GM18868 (cell line): ENCODE results near the gene LRP6.

Source experiments
- ATAC-seq: cut with Tn5 transposase; IDR thresholded peaks from one replicate; pipeline ENCODE4 v1.9.1; 2021; ENCODE audit warnings: mild to moderate bottlenecking, moderate library complexity; ENCODE audit not compliant: unreplicated experiment

The LRP6 gene

DNA sequence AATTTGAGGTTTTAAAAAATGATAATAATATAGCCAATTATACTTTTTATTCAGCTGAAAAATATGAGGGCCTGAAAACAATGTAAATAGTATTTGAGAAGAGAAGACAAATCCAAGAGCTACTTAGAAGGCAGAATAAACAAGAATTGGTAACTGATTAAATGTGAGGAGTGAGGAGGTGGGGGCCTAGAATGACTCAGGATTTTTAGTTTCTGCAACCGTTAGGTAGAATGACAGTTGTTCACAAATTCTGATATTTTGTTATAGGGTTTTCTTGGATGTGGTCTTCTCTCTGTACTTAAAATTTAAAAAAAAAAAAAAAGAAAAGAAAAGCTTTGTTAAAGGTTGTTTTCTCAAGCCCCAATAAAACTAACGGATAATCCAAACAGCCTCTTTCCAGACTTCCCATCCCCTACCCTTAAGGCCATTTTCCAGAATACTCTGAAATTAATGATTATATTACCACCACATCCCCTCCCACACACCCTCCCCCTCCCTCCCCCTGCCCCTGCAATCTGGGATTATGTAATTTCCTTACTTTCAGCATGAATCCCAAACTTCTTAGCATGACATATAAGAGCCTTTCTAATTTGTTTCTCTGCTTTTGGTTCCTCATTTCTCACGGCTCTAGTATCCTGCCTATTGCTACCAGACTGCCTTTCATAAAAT, 50.4 kb downstream of the LRP6 start:
- no peak for ATAC-seq

DNA sequence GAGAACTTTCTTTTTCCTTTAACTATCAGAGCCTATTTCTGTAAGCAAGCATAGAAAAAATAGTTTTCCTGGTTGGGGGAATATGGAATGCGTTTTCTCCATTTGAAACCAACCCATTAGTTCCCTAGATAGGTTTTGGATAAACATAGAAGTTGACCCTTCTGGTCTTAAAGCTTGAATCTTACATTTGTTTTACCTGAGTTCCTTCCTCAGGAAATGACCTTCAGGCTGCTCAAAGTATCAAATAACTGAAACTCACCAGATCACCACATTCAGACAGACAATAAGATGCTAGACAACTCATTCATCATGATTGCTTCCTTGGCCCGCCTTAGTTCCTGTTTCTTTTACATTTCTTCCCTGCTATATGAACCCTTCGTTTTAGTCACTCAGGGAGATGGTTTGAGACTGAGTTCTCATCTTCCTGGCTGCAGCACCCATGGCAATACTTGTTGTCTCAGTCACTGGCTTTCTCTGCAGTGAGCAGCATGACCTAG, 52.2 kb downstream of the LRP6 start:
- ATAC-seq: no peak

DNA sequence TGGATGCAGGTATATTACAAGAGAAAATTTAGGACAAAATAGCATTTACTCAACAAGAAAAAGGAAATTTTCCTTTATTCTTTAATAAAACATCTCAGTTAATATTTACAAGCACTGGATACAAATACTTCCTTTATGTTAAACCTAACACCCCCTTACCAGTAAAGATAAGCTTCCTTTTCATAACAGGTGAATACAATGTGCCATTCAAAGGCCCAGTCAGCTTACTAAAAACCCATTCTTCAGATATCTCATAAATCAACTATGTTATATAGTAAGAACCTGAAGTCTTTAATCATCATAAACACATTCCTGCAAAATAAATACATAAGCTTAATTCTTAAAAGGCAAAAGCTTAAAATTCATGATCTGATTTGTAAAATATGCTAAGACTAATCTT, 52.6 kb downstream of the LRP6 start:
- ATAC-seq: no peak

DNA sequence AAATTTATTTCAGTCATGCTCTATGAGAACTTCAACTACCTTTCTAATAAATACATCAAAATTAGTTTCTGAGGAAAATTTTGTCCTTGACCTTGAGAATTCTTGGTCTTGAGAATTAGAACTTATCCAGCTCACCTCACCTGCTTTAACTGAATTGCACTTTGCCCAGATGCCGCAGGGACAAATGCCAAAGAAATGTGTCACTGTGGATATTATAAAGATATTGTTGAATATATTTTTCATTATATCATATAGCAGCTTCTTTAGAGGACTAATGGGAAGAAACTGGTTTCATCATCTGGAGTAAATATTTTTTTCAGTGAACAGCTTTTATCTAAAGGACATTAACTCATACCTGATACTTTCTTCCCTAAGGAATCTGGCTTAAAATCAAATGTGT, 54.1 kb downstream of the LRP6 start:
- ATAC-seq: no peak

DNA sequence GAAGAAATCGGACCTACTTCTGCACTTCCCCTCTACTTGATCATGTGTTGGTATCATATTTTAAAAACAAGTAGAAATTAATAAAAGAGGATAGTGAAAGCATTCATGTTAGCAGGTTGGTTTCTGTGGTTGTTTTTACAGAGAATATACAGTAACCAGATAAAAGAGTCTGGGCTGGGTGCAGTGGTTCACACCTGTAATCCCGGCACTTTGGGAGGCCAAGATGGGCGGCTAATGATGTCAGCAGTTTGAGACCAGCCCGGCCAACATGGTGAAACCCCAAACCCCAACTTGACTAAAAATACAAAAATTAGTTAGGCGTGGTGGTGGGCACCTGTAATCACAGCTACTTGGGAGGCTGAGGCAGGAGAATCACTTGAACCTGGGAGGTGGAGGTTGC, 55.9 kb downstream of the LRP6 start:
- ATAC-seq: no peak

DNA sequence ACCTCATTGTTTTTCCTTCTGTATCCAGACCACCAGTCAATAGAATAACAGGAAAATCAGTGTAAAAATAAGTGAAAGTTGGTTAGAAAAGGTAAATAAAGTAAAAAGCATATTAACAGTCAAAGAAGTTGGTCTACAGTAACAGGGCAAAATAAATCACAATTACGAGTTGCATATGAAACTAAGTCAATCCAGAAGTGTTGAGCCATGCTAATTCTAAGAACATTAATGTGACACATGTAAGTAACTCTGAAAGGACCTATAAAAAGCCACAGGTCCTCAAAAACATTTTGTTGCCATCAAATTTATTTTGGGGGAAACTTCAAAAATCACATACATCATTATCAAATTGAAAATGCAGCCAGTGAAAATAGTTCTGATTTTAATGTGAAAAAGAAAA, 56.4 kb downstream of the LRP6 start:
- ATAC-seq: no peak

DNA sequence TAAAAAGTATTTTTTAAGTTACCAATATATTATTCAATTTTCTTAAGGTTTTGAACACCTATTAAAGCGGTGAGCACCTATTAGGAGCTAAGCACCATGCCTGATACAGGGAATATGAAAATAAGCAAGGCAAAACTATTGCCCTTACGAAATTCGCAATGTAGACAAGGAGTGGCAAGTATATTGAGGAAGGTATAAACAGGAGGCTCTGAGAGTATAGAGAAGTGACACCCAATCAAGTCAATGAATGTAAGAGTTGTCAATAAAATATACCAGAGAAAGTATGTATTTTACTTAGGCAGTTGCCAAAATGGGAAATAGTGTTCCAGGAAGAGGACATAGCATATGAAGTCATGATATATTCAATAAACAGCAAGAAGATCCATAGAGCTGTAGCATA, 57.2 kb downstream of the LRP6 start:
- no peak for ATAC-seq

DNA sequence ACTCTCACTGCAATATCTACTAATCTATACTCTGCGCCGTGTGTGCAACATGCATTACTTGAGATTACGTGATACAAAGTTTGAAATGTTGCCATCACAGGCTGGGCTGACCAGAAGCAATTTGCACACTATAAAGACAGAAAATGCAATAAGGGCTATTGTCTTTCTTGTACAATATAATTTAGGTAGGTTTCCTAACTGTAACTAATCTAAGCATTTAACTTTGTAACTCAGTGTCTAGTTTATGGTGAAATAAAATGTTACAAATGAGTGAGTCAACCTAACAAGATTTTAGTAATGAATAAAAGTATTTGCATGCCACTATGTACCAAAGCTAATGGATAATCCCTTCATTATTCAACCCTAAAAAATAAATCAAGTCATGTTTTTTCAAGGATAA, 57.8 kb downstream of the LRP6 start:
- ATAC-seq: no peak

DNA sequence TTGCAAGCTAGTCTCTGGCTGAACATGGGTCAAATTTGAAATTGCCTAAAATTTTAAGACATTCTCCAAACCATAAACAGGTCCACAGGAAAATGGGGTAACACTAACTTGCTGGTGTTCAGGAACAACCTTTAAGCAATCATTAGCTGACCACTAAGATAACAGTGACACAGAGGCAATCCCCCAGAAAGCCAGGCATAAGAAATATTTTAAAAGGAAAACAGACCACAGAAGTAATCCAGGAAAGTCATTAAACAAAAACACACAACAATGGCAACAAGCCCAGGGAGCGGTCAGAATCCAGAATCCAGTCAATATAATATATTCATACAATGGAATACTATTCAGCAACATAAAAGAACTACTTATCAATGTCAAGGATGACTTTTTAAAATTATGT, 59.1 kb downstream of the LRP6 start:
- no peak for ATAC-seq

DNA sequence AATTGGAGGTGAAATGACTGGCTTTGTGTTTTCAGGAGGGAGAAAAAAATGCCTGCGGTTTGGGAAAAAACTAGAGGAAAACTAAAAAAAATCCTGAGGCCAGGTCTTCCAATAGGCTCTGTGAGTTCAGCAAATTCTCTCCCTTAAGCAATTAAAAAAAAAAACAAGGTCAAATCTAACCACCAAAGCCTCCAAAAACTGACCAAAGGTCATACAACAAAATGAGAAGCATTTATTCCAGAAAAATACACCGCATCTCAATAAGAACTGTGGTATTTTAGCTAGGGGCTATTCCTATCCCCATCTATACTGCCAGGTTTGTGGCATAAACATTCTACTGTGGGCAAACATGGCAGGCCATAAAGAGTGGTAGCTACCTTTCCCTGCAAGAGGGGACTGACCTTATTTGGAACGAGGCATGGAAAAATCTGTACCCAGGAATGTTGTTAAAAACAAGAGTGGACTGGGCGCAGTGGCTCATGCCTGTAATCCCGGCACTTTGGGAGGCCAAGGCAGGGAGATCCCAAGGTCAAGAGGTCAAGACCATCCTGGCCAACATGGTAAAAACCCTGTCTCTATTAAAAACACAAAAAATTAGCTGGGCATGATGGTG, 60.0 kb downstream of the LRP6 start:
- no peak for ATAC-seq

DNA sequence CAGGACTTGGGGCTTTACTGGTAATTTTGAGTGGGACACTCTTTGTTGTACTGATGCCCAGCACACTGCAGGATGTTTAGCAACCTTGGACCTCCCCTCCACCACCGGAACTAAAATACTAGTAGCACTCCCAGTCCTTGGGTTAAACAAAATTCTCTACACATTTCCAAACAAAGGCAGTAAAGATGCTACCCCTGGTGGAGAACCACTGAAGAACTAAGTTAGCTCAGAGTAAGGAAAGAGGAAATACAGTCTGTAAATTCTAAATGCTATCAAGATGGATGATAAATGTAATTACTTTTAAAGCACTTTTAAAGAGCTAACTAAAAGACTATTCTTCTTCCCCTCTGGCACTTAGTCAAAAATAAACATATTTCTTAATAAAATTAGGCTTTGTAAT, 64.1 kb downstream of the LRP6 start:
- ATAC-seq: no peak

DNA sequence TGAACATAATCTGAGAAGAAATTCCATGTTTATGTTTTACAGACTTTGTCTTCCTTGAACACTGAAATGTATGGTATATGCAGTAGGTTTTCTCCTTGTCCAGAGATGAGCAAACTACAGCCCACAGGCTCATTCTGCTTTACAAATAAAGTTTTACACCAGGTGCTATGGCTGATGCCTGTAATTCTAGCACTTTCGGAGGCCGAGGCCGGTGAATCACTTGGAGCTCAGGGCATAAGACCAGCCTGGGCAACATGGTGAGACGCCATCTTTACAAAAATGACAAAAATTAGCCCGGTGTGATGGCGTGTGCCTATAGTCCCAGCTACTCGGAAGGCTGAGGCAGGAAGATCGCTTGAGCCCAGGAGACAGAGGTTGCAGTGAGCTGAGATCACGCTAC, 64.7 kb downstream of the LRP6 start:
- no peak for ATAC-seq

DNA sequence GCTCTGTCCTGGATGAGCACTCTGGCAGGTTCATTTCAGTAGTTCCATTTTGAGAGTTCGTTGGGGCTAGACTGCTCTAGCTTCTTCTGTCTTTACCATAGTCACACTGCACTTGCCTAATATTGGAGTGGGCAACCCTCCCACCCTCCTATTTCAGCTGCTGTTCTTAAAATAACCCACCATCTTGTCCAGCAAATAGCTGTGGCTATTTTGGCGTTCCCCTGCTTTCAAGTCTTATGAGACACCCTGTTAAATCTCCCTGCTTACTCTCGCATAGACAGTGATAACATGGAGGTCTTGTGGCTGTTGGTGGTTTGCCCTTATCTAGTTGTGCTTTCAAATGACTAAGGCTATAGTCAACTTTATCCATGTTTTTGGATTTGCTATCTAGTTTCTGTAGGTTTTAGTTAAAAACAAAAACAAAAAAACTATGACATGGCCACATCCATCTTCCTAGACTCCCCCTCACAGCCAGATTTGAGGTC, 65.5 kb downstream of the LRP6 start:
- ATAC-seq: peak; percentile 79

DNA sequence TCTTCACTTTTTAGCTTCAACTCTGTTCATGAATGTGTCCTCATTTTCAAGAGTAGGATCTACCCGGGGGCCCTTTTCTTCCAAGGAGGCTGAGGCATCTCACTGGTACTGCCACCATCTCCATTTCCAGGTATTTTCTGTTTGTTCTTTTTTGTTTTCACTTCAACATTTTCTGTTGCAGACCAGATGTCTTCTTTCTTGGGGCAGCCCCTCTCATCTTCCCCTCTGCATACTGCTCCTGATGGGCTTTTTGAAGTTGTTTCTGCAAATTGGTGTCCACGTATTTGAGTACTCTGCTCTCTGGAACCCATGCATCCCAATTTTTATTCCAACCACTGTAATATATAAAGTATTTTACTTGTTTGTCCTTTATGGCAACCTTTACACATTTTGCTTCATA, 66.5 kb downstream of the LRP6 start:
- no peak for ATAC-seq

DNA sequence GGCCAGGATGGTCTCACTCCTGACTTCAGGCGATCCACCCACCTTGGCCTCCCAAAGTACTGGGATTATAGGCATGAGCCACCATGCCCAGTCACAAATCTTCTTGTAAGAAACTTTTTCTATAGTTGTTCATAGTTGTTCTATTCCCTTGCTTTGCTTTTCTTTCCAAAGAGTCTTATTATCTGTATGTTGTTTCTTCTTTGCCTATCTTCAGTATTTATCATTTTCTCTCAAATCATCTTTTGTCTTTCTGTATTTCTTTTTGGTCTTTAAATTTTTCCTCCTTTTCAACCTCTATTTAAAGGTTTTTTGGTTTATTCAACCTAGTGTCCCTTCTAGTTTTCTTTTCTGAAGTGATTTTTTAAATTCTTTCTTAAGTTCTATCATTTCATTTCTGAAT, 68.7 kb downstream of the LRP6 start:
- no peak for ATAC-seq

DNA sequence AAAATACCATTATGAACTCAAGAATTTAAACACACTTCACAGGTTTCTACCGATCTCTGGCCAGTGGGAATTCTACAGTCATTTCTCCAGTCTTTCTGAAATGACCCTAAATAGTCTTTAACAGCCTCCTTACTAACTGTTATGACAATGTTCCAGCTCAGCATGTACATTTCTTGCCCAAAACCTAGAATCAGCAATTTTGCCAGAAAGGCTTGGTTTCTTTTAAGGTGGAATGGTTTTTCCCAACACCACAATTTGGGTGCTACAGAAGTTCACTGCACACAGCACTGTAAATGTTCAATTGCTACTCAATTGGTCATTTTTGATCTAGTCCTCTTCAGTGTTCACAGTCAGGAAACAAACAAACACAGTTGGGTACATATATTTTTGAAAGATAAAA, 69.7 kb downstream of the LRP6 start:
- ATAC-seq: no peak

DNA sequence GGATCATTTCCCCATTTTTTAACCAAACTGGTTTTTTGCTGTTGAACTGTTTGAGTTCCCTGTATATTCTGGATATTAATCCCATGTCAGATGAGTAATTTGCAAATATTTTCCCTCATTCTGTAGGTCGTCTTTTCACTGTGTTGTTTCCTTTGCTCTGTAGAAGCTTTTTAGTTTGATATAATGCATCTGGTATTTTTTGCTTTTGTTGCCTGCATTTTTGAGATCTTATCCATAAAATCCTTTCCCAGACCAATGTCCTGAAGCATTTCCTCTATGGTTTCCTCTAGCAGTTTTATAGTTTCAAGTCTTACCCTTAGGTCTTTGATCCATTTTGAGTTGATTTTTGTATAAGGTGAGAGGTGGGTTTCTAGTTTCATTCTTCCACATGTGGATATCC, 71.3 kb downstream of the LRP6 start:
- no peak for ATAC-seq

DNA sequence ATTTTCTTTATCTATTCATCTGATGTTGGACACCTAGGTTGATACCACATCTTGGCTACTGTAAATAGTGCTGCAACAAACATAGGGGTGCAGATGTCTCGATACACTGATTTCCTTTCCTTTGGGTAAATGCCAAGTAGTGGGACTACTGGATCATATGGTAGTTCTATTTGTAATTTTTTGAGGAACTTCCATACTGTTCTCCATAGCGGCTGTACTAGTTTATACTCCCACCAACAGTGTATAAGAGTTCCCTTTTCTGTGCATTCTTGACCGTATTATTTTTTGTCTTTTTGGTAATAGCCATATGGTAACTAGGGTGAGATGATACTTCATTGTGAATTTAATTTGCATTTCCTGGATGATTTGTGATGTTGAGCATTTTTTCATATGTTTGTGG, 71.8 kb downstream of the LRP6 start:
- ATAC-seq: no peak

DNA sequence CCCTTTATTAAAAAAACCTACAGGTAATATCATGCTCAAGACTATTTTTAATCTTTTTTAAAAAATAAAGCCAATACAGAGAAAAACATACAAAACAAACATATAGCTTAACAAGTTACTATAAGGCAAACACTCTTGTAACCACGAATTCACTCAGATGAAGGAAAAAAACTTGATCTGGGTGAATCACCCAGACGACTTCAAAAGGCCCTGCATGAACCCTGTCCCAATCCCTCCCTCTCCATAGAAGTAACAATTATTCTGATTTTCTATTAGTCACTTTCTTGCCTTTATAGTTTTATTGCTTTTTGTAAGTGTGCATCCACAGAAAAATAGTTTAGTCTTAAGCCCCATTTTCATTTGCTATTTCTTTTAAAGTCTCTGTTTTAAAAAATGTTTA, 72.6 kb downstream of the LRP6 start:
- no peak for ATAC-seq

DNA sequence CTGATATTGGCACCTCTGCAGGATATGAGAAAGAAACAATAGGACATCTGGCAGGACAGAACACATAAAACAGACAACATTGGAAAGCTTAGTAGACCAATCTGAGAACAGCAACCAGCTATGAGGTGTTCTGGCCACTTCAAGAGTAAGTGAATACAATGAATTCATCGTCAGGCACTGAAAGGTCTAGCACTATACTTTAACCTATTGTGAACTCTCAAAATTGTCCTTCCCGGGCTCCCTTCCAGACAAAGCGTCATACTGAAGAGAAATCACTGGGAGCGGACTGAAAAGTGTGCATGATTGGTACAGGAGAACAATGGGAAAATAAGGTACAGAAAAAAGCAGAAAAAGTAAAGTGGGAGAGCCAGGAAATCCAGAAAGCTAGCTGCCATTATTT, 75.8 kb downstream of the LRP6 start:
- no peak for ATAC-seq

DNA sequence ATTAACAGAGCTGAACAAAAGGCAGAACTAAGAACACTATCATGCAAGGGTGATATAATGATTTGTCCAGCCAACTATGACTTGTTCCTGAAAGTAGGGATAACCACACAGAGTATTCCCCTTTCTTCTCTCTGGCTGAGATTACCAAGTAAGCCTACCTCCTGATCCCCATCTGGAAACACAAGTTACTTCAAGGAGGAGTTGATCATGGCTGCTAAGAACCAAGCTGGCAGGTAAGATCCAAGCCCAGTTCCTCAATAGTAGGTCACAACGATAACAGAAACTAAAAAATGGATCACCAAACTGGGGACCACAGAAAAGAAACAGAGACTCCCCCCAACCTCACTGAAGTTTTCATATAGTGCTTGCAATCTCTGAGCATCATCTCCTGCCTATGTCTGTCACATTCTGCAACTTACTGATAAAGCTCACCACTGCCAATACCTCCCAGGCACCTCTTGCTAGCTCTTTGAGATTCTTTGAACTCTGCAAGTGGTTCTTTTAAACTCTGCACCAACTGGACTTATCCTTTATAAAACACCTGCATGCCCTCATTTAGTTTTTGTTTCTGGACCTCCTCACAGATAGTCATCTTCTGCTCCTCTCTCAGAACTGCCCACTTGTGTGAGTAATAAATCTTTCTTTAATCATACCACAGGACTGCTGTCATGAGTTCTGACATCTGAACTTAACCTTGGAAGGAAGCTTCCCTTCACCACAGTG, 76.6 kb downstream of the LRP6 start:
- no peak for ATAC-seq

DNA sequence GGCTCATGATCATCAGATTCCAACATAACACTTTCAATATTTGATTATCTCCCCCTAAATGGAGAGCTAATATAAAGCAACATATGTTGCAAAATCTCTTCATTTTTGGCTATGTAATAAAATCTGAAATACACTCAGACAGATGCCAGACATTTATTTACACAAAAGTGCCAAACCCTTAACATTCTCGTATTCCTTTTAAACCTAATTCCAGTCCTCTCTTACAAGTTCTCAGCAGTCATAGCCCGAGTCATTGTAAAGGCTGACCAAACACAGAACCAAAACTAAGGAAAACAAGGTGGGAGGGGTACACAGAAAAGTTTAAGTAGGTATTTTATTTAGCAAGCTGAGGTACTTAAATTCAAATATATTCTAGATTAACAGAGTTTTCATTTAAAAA, 81.4 kb downstream of the LRP6 start:
- ATAC-seq: no peak
